Islet of Langerhans (tissue), 1 donor: ENCODE results near the gene TCEAL3.
A peak's percentile ranks its signal among the peaks of the same experiment; 100 is the strongest.
"Not testable (repeated sequence)": the region's sequence is repeated elsewhere in the genome, so short reads cannot be mapped to it uniquely, and the experiment has no call there.

Experiments
- FAIRE-seq: peaks from one replicate; lab custom pipeline; 2011; peaks lifted over from hg19 to GRCh38; lab: Jason Lieb, UNC

TCEAL3 gene

DNA sequence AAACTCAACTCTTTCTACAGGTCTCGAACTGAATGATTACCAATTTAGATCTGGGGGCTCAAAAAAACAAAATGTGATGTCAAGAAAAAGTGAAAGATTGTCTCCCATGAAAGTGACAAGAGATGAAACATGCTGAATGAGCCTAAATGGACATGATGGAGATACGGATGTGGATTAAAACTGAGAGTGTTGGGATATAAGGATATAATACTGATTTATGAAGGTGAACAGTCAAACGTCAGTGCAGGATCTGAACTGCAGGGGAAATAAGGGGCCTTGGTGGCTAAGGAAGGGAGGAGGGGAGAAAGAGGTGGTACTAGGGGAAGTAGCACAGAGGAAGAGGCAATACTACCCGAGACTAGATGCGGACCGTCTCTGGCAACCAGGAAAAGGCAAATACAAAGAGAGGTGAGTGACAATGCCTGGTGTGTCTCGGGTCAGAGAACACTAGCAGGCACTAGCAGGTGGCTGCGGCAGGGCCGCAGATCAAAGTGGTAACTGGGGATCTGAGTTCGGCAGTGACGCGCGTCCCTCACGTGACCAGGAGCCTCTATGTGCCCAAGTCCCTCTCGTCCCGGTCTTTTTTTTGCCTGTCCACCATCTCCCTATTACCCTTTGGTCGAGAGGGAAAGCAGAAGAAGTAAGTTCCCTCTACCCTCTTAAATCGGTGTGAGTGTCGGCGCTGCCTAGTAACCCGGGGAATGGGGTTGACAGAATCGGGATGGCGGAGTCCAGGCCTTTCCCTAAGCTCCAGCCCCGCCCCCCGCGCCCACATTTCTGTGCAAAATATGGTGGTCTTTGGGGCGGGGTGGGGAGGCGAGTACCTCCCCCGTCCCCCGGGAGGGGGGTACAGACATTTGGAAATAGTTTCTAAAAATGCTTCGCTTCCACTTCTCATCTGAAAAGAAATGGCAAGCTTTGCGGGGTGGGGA, 20.9 kb downstream of the TCEAL3 start, which contains the start of gene TCEAL1:
Gene TCEAL1 (plus strand): TSS at position 590 of the 932 bp plus-strand sequence. CDS start 942 bp downstream, outside the sequence.
- FAIRE-seq, result no peak

DNA sequence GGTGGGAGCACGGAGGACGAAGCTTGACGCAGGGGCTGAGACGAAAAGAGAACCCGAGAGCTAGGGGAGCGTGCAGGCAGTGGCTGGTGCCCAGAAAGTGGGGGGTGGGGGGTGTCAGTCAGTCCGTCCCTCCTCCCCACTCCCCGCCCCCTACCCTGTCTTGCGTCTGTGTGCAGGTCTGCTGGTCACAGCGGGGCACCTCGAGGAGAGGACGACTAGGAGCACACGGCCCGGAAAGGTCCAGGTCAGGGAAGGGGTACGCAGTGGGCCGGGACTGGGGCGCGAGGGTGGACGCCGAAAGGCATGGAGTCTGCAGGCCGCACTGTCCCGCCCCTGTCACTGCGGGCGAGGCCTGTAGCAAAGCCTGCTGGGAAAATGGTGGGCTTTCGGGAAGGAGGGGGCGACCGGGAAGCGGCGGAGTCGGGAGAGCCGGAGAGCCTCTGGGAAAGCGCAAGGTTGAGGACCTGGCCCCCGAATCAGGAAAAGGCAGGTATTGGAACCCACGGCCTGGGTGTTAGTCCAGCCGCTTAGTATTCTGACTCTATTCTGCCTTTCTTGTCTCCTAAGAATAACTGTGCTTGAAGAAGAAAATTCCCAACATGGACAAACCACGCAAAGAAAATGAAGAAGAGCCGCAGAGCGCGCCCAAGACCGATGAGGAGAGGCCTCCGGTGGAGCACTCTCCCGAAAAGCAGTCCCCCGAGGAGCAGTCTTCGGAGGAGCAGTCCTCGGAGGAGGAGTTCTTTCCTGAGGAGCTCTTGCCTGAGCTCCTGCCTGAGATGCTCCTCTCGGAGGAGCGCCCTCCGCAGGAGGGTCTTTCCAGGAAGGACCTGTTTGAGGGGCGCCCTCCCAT, 21.8 kb downstream of the TCEAL3 start:
- no peak for FAIRE-seq

DNA sequence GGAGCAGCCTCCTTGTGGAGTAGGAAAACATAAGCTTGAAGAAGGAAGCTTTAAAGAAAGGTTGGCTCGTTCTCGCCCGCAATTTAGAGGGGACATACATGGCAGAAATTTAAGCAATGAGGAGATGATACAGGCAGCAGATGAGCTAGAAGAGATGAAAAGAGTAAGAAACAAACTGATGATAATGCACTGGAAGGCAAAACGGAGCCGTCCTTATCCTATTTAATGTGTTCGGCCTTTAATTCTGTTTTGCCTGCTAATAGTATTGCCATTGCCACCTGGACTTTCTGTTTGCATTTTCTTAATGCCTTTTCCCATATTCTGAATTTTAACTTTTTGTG, 22.4 kb downstream of the TCEAL3 start:
- FAIRE-seq, result no peak

DNA sequence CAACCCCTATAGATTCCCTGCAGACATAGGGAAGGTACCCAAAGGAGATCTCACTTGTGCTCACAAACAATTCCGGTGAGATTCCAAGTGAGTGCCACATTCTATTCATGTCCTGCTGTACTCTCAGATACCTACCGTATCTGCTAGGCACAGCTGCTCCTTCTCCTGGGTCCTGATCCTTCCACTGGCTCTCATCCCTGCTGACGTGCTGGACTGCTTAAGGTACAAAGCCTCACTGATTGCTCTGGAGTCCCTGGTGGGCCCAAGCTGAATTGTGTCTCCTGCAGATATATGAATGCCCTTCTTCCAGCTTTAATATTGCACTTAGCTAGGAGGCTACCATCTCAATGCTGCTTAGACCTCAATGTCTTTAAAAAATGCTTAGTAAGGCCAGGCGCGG, 23.4 kb downstream of the TCEAL3 start:
- no peak for FAIRE-seq

DNA sequence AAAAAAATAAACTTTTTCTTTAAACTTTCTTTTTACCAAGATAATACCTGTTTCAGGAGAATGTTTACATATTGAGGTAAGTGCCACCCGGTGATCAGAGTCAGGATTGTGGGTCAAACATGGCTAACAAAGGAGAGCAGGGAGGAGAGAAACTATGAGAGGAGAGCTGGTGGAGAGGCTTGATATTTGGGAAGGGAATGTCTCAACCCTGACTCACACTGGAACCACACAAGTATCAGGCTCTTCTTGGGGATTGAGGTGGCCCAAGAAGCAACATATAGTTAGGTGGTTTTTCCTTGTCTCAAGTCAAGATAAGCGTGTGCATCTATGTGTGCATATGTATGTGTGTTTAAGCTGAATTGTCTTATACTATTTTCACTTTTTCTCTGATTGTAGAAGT, 27.7 kb downstream of the TCEAL3 start:
- FAIRE-seq, result no peak

DNA sequence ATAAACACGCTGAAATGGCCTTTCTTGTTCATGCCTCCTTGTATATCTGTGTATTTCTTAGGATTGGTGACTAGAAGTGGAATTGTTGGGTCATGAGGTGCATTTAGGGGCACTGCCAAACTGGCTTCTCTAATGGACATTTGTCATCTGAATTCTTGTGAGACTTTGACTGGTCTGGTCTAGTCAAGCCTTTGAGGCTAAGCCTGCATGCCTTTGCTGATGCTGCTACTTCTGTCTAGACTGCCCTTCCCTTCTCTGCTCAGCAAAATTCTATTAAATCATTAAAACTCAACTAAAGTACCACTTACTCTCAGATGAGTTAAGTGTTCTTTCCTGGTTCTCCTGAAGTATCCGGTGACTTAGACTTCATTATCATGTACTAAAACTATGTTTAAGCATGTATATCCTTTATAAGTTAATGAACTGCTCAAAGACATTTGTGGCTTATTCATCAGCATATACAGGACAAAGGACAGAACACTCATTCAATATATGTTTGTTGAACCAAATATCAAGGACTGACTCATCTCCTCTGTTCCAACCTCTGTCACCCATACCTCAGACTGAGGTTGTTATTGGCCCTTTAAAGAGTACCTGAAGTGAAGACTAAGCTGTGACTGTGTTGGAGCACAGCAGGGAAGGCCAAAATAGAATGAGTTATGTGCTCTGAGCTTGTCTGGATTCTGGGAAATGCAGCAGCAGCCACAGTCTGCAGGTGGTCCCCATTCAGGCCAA, 30.0 kb downstream of the TCEAL3 start:
- FAIRE-seq, result no peak

DNA sequence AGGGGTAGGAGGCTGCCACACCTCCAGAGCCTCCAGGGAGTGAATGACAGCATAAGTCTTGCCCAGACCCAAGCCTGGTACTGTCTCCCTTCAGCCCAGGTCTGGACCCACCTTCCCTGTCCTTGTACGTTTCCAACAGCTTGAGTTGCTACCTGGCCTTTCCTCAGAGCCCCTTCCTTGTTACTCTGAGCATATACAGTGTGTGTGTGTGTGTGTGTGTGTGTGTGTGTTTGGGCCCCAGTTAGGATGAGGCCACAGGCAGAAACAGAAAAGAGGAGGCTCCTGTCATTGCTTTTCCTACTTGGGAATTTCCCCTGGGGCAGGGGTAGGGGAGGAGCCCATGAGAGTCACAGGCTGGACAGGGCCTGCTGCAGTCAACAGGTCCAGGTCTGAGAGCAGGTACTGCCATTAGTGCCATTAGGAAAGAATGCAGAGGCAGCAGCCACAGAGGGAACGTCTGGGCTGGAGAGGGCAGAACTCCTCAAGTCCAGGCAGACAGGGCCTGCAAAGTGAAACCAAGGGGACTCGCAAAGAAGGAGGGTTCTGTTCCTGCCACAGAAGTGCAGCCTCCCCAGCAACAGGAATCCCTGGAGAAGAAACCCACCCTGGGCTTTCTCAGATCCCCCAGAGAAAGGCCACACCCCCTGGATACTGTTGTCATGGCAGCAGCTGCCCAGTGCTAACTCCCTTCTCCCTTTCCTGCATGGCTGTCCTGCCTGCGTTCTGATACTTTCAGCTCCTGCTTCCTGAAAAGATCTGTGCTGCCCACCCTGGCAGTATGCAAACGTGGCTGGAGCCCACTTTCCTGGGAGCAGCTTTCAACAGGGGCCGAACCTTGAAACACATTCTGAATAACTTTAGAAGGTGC, 30.9 kb downstream of the TCEAL3 start:
- peak; percentile 70 for FAIRE-seq

DNA sequence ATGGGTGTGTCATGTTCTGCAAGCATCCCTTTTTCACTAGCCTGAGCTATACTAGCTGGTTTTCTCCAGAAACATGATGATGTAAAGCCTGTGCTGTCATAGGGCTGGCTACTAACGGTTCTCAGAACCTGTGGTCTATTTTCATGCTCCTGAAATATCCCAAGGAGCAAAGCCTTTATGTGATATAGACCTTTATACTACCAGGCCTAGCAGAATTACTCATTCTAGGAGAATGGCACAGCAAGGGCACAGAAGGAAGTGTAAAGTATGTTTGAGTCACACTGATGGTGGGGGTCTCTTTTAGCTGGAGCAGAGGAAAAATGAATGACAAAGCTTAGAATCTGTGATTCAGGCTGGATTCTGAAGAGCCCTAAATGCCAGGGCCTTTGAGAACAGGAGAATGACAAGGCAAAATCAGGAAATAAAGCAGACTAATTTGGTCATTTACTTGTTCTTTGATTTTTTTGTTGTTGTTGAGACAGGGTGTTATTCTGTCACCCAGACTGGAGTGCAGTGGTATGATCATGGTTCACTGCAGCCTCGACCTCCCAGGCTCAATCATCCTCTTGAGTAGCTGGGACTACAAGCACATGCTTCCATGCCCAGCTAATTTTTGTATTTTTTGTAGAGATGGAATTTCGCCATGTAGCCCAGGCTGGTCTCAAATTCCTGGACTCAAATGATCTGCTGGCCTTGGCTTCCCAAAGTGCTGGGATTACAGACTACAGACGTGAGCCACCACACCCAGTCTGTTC, 32.8 kb downstream of the TCEAL3 start:
- no peak for FAIRE-seq

DNA sequence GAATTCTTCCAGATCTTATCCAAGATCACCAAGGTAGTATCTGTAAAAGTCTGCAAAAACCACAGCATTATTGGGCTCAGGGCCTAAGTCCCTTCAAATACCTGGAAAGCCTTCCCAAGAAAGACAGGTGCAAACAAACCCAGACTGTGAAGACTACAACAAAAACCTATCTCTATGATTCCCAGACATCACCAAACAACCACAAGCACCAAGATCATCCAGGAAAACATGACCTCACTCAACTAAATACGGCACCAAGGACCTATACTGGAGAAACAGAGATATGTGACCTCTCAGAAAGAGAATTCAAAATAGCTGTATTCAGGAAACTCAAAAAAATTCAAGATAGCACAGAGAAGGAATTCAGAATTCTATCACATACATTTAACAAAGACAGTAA, 36.4 kb downstream of the TCEAL3 start:
- FAIRE-seq, result no peak

DNA sequence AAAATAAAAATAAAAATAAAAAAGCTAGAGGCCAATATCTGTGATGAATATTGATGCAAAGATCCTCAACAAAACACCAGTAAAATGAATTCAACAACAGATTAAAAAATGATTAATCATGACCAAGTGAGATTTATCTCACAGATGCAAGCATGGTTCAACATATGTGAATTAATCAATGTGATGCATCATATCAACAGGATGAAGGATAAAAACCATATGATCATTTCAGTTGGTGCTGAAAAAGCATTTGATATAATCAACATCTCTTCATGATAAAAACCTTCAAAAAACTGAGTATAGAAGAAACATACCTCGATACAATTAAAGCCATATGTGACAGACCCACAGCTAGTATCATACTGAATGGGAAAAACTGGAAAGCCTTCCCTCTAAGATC, 39.9 kb downstream of the TCEAL3 start:
- FAIRE-seq, result peak; percentile 96

DNA sequence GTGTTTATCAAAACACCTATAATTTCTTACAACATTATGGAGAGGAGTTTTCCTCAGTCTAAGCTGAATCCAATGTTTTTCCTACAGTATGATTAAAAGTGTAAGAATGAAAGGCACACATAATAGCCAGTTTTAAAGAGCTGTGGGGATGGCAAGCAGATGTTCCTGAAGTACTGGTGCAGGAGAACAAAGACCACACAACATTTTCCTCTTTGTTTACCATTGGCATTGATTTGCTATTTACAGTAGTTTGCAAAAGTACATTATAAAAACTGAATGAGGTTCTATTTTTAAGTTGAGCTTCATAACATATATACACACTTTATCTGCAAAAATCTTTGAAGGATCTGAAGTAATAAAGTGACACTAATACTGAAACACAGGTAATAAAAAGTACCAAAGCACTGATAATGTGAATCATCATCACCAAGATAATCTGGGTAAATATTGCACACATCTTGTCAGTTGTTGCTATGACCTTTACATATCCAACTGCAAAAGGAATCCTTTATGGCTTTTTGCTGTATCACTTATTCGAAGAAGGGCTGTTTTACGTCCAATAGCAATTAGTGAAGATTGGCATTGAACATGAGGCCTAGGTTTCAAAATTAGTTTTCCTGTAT, 43.5 kb downstream of the TCEAL3 start:
- no peak for FAIRE-seq

DNA sequence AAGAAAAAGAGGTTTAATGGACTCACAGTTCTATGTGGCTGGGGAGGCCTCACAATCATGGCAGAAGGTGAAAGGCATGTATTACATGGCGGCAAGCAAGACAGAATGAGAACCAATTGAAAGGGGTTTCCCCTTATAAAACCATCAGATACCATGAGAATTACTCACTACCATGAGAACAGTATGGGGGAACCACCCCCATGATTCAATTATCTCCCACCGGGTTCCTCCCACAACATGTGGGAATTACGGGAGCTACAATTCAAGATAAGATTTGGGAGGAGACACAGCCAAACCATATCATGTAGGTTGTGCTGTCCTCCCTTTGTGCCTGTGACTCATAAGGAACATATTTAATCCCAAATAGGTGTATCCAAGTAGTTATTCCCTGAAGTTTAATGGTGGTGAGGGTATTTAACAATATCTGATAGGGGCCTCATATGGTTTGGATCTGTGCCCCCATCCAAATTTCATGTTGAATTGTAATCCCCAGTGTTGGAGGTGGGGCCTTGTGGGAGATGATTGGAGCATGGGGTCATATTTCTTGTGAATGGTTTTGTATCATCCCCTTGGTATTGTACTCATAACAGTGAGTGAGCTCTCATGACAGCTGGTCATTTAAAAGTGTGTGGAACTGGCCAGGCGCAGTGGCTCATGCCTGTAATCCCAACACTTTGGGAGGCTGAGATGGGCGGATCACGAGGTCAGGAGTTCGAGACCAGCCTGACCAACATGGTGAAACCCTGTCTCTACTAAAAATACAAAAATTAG, 47.7 kb downstream of the TCEAL3 start:
- FAIRE-seq, result not testable (repeated sequence)

DNA sequence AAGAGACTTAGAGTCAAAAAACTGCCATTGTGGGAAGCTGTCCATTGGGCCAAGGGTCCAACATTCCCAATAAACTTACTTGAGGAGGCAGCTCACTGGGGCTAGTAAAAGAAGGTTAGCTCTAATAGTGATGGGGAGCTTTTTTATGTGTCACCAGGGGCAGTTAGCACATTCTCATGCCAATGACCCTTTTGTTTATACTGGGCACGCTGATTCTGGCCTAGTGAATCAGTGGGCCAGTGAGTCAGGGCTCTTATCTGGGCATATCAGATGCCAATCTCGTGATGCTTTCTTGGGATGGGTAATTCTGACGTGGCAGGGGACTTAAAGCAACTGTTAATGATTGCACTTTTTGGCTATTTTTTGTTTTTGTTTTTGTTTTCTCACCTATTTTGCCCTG, 48.9 kb downstream of the TCEAL3 start:
- FAIRE-seq, result no peak

DNA sequence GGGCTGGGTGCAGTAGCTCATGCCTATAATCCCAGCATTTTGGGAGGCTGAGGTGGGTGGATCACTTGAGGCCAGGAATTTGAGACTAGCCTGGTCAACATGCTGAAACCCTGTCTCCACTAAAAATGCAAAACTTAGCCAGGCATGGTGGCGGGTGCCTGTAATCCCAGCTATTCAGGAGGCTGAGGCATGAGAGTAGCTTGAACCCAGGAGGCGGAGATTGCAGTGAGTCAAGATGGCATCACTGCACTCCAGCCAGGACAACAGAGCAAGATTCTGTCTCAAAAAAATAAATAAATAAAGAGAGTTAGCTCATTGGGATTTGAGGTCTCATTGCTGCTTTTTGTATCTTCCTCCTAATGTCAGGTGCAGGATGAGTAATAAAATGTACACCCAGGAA, 49.3 kb downstream of the TCEAL3 start:
- not testable (repeated sequence) for FAIRE-seq

DNA sequence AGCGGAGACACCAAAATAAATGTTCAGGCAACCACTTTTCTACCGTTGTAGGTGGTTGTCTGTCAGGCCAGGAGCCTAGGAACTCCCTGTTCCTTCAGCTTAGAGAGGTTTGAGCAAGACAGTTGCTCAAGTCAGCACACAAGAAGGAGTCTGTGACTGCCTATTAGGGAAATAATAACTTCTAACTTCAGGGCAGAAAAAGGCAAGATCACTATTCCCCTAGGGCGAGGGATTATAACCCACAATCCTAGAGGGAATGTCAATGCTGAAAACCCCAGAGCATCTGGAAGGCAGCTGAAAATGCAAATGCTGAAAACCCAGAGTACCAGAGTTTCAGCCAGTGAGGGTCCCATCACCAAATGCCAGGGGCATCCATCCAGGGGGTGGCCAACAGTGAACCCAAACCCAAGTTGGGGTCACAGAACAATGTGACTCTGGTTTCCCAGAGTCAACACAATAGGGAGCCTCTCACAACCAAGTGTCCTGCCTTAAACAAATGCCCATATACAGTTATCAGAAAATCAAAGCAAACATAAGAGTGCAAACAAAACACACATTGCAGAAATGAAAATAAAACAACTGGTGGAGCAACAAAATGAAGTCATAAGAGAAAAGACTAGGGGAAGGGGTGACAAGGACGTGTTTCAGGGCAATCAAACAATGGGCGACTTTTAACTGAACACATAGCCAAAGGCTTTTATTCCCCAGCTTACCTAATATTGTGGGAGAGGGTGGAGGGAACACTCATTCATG, 51.1 kb downstream of the TCEAL3 start:
- FAIRE-seq, result no peak

DNA sequence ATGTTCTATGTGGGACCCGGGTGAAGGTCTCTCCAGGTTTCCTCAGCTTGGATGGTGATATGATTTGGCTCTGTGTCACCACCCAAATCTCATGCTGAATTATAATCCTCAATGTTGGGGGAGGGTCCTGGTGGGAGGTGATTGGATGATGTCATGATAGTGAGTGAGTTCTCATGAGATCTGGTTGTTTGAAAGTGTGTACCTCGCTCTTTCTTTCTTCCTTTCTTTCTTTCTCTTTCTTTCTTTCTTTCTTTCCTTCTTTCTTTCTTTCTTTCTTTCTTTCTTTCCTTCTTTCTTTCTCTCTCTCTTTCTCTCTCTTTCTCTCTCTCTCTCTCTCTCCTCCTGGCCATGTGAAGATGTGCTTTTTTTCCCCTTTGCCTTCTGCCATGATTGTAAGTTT, 51.7 kb downstream of the TCEAL3 start:
- FAIRE-seq, result not testable (repeated sequence)
